GM21526 (cell line): ENCODE results near the gene SPSB3.
A peak's percentile ranks its signal among the peaks of the same experiment; 100 is the strongest.

Source experiments
- ATAC-seq: cut with Tn5 transposase; IDR thresholded peaks from one replicate; pipeline ENCODE4 v1.9.1; 2021; ENCODE audit warnings: moderate library complexity; ENCODE audit not compliant: unreplicated experiment, low FRiP score

Gene SPSB3

DNA sequence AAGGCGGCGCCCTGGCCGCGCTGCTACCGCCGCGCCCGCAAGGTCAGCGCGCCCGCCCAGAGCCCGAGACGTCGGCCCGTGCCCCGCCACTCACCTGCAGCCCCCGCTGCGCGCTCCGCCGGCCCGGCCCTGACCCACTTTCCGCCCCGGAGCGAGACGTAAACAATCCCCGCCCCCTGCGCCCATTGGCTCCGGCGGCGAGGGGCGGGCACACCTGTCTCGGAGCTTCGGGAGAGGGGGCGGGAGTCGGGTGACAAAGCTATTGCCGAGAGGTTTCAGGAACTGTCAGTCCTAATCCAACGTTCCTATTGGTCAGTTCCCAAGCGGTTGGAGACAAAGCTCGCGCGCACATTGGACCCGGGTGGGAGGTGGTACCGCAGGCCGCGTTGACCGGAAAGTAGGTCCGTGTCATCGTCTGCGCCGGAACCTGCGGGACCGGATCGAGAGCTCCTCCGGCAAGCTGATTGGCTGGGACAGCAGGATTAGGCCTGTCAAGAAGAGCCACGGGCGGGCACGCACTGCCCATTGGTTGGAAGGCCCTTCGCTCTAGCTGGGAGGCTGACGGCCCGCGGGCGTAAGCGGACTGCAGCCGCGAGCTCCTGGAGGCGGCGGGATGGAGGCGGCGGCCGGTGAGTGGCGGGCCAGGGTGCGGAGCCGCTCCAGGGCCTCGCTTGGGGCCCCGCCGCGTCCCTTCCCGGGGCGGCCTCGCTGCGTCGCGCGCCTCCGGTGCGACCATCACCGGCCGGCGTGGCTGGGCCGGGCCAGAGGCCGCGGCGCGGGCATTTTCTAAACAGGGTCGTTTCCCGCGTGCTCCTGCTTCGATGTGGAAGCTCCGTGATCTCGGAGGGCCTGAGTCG is at the start of gene SPSB3, which contains the start of gene NUBP2:
Gene SPSB3 (minus strand): TSS at position 164 of the 857 bp plus-strand sequence. CDS start 1,088 bp downstream, outside the sequence.
Gene NUBP2 (plus strand): TSS at position 553 of the 857 bp plus-strand sequence. CDS start 61 bp downstream, at position 614.
- peak; percentile 73 for ATAC-seq

DNA sequence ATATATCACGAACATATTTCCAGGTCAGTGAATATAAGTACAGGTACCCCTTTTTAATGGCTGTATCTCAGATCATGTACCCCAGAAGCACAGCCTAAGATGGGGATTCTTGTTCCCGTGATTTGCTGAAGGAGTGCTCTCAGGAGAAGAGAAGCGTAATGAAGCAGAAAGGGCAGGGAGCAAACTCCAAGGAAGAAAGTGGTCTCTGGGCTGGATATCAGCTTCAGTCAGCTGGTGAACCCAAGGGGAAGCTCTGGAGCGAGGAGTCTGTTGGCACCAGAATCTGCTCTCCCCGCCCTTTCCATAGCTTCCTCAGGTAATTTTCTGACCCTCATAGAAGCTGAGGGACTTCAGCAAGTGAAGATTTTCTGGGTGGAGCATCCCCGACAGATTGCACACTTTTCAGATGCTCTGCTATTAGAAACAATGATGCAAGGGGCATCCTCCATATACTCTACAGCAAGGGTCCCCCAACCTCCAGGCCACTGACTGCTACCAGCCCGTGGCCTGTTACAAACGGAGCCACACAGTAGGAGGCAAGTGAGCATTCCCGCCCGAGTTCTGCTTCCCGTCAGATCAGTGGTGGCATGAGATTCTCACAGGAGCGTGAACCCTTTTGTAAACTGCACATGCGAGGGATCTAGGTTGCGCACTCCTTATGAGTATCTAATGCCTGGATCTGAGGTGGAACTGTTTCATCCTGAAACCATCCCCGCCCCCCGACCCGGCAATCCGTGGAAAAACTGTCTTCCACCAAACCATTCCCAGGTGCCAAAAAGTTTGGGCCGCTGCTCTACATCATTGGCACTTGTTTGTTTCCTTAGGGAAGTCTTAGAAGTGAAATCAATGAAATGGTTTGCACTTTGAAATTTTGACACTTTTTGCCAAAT is 49.1 kb upstream of the SPSB3 start:
- no peak for ATAC-seq

DNA sequence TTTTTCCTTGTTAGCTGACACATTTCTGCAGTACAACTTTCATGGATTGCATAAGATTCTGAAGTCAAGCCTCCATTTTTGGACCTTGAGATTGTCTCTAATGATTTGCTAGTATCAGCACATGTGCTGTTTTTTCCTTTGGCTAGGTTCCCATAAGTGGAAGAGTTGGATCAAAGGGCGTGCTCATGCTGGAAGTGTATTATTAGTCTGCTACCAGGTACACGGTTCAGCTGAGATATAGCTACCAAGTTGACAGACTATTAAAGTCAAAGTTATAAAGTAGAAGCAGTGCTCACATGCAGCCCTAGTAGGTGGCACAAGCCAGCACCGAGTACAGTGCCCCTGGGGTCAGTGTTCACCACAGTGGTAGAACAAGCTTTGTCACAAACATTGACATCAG is 47.8 kb upstream of the SPSB3 start:
- no peak for ATAC-seq

DNA sequence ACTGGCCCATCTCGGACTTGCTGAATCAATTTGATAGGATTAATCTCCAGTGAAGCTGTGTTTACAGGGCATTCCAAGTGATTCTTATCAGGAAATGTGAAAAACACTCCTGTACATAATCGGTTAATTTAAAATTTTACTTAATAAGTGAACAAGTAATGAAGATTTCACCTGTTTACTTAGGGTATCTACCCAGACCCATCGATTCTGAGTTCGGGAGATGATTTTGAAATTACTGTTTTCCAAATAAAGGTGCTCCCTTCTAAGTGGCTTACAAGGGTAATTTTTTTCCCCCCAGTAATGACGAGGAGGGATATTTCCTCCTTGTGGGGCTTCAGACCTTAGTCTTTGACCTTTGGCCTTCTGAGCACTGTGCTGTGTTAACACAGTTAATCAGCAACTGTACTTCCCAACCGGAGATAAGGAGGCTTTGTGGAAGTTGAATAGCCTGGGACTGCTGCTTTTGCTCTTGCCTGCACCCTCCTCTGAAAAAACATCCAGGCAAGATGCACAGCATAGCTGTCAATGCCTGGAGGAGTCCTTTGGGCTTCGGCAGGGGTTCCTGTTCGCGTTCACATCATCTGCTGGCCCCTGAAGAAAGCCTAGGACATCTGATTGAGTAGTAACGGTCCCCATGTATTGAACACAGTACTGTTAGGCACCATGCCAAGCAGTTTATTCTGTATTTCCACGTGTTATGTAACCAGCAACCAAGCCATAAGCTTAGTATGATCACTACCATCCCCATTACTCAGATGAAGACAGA is 46.5 kb upstream of the SPSB3 start:
- ATAC-seq: no peak

DNA sequence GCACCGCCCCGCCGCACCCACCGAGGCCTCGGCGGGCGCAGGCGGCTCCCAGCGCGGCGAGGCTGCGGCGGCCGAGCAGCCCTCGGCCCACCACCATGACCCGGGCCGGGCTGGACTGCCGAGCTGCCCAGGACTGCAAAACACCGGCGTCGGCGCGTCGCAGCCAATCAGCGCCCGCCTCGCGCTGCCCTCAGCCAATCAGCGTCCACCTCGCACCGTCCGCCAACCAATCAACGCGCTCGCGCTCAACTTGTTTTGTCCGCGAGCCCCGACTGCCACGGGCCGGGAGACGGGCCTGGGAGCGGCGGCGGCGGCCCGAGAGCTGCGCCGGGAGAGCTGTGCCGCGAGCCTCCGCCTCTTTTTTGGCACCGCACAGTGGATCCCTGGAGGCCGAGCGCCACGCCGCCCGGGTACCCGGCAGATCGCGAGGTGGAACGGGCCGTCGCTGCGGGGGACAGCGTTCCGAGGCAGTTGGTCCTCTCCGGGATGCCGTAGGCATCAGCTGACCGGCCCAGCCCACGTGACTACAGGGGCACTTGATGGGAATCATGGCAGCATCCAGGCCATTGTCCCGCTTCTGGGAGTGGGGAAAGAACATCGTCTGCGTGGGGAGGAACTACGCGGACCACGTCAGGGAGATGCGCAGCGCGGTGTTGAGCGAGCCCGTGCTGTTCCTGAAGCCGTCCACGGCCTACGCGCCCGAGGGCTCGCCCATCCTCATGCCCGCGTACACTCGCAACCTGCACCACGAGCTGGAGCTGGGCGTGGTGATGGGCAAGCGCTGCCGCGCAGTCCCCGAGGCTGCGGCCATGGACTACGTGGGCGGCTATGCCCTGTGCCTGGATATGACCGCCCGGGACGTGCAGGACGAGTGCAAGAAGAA is 44.6 kb upstream of the SPSB3 start, which contains the start of the genes FAHD1 and HAGH:
Gene FAHD1 (plus strand): TSS at position 516 of the 883 bp plus-strand sequence. CDS start 33 bp downstream, at position 549.
Gene HAGH (minus strand): TSS at position 135 of the 883 bp plus-strand sequence. CDS start 38 bp downstream, at position 97.
- ATAC-seq: peak; percentile 69

DNA sequence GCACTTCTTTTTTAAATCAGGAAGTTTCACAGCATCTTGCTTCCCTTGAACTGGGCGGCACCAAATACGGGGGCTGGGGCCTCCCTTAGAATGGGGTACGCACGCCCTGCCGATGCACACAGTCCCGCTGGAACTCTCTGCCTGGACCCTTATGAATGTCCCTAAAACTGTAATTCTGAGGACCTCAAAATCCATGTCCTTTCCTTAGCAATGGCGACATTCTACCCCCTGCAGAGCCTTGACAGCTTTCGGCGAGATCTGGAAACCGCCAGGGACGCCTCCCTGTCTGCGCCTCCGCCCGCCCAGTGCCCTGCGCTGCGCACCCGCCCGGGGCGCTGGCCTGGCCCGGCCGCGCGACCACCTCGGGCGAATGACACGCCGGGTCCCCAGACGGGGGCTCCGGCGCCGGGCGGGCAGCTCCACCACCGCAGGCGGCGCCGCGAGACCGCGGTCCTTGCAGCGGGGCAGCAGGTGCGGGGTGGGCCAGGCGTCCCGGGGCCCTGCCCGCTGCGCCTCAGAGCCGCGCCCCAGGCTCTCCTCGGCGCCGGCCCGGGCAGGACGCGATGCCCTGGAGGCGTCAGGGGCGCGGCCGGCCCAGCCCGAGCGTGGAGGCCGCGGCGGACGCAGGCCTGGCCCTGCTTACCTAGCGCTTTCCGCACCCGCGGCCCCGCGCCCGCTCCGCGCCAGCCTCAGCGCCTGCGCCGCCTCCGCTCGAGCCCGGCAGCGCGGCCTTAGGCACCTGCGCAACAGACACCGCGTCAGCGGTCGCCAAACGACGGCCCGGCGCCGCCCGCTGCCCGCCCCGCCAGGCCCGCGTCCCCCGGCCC is 43.7 kb upstream of the SPSB3 start:
- peak; percentile 53 for ATAC-seq

DNA sequence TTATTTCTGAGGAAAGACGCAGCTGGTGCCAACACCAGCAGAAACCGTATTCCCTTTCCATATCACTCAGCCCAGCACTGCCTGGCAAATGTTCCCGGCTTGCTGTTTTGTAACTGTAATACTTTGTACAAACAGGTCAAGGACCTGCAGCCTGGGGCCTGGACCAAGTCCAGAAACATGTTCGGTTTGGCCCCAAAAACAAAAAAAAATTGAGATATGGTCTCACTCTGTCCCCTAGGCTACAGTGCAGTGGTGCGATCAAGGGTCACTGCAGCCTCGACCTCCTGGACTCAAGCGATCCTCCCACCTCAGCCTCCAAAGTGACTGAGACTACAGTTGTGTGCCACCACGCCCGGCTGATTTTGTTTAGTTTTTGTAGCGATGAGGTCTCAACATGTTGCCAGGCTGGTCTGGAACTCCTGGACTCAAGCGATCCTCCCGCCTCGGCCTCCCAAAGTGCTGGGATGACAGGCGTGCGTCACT is 43.1 kb upstream of the SPSB3 start:
- ATAC-seq: no peak

DNA sequence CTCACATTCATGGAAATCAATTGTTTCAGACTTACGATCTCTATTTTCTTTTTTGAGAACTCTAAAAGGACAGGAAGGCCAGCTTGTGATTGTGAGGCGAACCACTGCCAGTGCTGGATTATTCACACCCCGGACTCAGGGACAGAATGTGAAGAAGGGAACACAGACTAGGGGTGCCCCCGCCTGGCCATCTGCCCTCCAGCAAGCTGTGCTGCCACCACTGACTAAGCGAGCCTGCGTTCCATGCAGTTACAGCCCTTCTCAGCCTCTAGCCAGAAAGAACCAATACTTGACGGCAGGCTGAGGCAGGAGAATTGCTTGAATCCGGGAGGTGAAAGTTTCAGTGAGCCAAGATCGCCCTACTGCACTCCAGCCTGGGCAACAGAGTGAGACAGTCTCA is 41.5 kb upstream of the SPSB3 start:
- no peak for ATAC-seq

DNA sequence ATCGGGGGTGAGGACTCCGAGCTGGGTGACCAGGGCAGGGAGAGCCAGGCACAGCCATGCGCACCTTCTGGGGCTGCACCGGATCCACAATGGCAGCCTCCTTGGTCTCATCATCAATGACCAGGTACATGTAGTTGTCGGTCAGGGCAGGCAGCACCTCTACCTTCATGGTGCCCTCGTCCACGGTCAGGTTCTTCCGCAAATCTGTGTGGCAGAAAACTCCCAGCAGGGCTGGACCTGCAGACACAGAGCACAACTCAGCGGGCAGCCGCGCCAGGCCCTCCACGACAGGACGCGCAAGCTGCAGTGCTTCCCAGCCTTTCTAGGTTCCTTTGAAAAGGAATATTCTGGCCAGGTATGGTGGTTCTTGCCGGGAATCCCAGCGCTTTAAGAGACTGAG is 40.4 kb upstream of the SPSB3 start:
- no peak for ATAC-seq

DNA sequence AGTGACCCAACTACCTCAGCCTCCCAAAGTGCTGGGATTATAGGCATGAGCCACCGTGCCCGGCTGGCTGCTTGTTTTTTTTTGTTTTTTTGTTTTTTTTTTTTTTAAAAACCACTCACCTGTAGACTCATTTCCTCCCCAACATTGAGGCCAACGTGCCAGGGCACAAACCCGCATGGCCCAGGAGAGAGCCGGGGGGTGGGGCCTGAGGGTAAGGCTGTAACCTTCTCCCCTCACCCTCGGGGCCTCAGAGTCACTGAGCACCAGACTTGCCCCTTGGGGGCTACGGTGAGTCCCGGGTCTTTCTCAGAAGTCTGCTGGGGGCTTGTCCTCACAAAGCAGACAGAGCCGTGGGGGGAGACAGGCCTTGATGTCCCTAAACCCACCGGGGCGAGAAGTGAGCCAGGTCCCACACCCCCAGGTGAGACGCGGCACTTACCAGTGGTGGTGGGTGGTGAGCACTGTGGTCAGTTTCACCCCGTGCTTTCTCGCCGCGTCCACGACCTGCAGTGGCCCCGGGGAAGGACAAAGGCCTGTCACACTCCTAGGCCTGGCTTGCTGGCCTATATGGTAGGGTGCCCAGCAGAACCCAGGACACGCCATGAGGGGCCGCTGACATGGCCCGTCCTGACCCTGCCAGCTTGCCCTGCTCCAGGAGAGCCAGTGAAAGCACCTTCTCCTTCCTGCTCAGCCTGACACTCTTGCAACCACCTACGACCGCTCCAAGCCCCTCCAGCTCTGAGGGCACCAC is 39.7 kb upstream of the SPSB3 start:
- ATAC-seq: no peak

DNA sequence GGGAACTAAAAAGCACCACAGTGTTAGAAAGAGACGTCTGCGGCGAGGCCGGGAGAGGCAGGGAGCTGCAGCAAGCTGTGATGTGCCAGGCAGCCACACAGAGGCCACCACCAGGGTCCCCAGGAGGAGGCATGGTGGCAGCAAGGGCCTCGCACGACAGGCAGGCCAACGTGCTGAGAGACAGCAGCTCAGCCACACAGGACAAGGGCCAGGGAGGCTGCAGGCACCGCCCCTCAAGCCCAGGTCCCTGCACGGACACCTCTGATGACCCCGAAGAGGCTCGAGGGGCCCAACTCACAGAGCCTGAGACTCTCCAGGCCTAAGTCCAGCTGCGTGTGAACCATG is 38.5 kb upstream of the SPSB3 start:
- ATAC-seq: no peak

DNA sequence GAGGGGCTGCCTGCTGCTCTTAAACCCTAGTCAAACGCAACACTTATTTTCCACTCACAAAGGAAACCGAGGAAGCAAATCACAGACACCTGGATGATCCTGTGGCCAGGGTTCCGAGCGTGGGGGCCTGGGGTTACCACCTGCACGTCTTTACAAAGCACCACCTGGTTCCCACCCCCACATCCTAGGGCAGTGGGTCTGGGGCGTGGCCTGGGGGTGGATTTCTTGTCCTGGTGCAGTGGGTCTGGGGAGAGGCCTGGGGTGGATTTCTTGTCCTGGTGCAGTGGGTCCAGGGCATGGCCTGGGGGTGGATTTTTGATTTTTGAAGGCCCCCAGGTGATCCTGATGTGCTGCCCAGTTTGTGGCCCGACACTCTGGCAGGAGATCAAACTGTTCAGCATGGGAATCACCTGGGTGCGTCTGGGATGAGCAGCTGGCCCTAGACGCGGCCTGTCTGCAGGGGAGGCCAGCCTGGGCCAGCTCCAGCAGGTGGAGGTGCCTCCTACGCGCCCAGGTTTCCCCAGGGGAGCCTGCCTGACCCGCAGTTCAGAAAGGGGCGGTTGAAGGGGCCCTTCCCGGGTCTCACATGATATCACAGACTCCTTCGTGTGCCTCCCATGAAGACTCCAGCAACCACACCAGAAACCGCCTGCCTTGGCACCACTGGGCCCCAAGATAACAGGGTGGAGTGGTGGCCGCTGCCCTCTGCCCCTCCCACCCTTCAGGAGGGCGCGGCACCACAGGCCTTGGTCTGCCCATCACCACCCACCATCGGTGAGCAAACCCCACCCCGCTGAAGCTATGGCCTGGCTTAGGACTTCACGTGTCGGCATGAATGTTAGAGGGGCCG is 38.0 kb upstream of the SPSB3 start:
- no peak for ATAC-seq

DNA sequence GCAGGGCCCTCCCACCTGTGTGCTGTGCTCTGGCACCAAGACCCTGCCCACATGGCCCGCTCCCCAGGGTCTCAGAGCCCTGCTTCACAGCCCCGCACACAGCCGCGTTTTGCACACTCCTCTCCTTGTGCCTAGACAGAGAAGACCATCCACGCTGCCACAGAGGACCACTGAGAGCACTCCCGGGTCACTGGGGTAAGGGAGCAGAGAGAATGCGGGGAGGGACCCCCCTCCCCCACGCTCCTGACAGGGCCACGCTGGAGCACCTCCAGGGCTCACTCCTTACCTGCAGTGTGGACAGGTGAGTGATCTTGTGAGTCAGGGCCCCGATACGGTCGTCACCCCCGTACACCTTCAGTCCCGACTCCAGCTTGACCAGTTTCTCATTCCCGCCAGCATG is 37.2 kb upstream of the SPSB3 start:
- ATAC-seq: no peak

DNA sequence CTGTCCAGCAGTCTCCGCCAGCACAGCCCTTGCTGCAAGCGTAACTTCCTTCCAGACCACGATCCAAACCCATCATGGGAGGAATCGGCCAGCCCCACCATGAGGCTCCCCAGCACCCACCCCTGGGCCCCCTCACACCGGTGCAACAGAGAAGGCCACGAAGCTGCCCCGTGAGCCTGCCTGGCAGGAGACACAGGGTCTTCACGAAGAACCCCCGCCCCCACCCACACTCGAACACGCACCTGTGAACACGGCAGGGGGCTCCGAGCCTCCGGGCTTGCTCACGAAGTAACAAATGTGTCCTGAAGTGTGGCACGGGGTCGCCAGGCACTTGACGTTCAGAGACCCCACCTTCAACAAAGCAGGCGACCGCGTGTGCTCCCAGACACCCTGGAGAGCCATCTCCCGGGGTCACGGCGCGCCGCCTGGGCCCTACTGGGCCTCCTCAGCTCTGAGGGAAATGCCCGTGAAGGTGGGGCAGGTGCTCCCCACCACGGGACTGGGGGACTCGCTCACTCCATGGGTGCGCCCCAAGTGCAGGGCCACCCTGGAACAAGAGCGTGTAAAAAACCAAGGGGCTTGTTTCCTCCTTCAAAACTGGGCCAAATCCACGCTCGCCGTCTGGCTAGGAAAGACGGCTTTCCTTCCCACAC is 36.6 kb upstream of the SPSB3 start:
- ATAC-seq: no peak

DNA sequence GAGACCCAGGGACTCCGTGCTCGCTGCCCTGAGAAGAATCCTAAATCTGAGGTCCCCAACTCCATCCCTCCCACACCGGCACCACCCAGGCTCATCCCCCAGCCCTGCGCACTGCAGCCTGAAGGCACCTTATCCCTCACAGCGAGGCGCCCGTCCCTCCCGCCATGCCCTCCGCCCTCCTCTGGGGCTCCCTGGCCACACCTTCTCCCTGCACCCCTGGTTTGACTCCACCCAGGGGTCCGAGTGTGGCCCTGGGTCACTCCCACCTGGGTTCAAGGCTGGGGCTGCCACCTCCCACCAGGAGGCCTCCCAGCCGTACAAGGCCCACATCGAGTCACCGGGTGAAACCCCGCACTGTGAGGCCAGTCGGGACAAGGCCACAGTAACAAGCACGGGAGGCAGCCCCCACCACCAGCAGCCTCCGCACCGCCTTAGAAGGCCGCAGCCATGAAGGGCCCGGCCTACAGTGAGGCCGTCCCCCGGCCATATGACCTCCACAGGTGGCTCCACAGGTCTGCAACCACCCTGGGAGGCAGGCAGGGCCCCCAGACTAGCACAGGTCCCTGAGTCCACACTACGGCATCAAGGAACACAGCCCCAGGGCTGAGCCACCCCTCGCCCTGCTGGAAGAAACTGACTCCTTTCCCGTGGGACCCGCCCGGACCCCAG is 36.0 kb upstream of the SPSB3 start:
- ATAC-seq: no peak

DNA sequence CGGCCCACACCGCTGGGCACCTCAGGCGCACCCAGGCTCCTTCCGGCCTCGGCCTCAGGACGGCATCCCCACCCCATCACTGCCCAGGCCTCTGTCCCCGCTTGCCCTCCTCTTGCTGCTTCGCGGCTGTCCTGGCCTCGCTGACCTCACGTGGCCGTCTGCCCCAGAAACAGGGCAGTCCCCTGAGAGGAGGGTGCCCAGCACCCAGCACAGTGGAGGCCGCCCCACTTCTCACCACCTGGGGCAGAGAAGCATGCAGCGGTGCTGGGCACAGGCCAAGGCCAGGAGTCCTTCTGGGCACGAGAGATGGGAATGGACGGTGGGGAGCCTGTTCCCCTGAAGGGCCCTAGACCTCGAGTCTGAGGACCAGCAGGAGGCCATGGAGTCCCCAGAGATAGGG is 35.3 kb upstream of the SPSB3 start:
- ATAC-seq: no peak
